ENCODE results near the gene DNAJB5.
A peak's percentile ranks its signal among the peaks of the same experiment; 100 is the strongest.

The DNAJB5 gene

GRCh38 chr9:34957492-34958410 lies 31.8 kb upstream of the DNAJB5 start, which contains the start of gene PHF24:
PHF24 (plus strand) TSS chr9:34958285; CDS start chr9:34971299, 13,014 bp downstream.
- H3K27ac ChIP-seq: no peak within 1 kb of the TSS
- no peaks in the 10 kb centered on the region for H3K9me3 ChIP-seq (ENCODE audit: severe bottlenecking)
- TF ChIP-seq CTCF (IDR thresholded peaks at IDR 0.05; ENCODE audit: low read depth, low read length): no peak
- H3K4me3 ChIP-seq (ENCODE audit: low read depth, low read length): peak within 1 kb of the TSS; percentile 49
- no peaks in the 10 kb centered on the region for H3K36me3 ChIP-seq
- DNase-seq: peak; percentile 38
- peaks cover 3% of the 10 kb centered on the region for H3K27me3 ChIP-seq (ENCODE audit: insufficient read depth, low read depth, severe bottlenecking)

DNA sequence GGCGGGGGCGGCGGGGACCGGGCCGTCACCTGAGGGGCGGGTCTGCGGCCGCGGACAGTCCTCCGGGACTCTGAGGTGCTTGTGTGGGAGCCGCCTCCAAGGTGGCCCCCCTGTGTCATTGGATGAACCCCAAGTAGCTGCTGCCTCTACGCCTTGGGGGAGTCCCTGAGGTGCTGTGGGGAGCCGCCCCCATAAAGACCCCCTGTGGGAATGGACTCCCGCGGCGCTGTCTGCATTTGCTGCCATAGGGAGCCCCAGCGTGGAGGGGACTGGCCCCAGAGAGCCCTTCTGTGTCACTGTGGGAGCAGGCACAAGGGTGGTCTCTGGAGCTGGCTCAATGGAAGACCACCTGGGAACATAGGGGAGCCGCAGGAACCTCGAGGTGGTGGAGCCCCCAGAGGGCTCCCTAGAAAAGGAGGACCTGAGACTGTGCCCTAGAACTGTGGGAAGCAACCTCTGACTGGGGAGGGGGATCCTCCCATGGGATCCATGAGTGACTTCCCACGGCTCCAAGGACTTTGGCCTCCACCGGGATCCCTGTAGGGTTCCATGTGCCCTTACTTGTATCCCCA lies 31.0 kb upstream of the DNAJB5 start:
- no peak for DNase-seq
- Histone ChIP-seq H3K27me3 (ENCODE audit: insufficient read depth, low read depth, severe bottlenecking) (peaks cover 3% of the 10 kb centered on the region), H3K36me3 (no peaks in the 10 kb centered on the region), H3K27ac (no peak overlapping the region), H3K9me3 (ENCODE audit: severe bottlenecking) (no peaks in the 10 kb centered on the region), H3K4me3 (ENCODE audit: low read depth, low read length) (peak overlapping the region; percentile 42)
- TF ChIP-seq CTCF (IDR thresholded peaks at IDR 0.05; ENCODE audit: low read depth, low read length): no peak

DNA sequence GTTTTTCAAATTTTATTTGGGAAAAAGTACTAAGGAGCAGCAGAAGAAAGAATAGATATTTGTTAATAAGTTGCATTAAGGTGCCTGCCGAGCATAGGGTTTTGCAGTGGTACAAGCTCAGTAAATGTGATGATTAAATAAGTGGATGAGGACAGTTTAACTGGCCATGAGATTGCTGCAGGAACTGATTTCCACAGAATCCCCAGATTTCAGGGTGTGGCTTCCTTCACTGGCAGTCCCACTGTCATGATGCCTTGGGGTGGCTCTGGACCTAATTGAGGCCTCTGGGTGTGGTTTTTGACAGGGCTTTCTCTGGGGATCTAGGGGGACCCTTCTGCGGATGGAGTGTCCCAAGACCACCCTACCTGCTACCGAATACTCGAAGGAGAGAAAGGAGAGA lies 30.1 kb upstream of the DNAJB5 start:
- no peak overlapping the region for H3K27ac ChIP-seq
- no peak for DNase-seq
- H3K4me3 ChIP-seq (ENCODE audit: low read depth, low read length): no peak overlapping the region
- H3K9me3 ChIP-seq (ENCODE audit: severe bottlenecking): no peaks in the 10 kb centered on the region
- H3K27me3 ChIP-seq (ENCODE audit: insufficient read depth, low read depth, severe bottlenecking): peaks cover 3% of the 10 kb centered on the region
- TF ChIP-seq CTCF (IDR thresholded peaks at IDR 0.05; ENCODE audit: low read depth, low read length): no peak
- H3K36me3 ChIP-seq: no peaks in the 10 kb centered on the region

- no peak for DNase-seq
- H3K27ac ChIP-seq: no peak overlapping the region
- no peak overlapping the region for H3K4me3 ChIP-seq (ENCODE audit: low read depth, low read length)
- no peak for TF ChIP-seq CTCF (IDR thresholded peaks at IDR 0.05; ENCODE audit: low read depth, low read length)
- H3K9me3 ChIP-seq (ENCODE audit: severe bottlenecking): no peaks in the 10 kb centered on the region
- peaks cover 3% of the 10 kb centered on the region for H3K27me3 ChIP-seq (ENCODE audit: insufficient read depth, low read depth, severe bottlenecking)
- H3K36me3 ChIP-seq: no peaks in the 10 kb centered on the region
Measured at GRCh38 chr9:34961574-34962490, 27.7 kb upstream of the DNAJB5 start.

DNA sequence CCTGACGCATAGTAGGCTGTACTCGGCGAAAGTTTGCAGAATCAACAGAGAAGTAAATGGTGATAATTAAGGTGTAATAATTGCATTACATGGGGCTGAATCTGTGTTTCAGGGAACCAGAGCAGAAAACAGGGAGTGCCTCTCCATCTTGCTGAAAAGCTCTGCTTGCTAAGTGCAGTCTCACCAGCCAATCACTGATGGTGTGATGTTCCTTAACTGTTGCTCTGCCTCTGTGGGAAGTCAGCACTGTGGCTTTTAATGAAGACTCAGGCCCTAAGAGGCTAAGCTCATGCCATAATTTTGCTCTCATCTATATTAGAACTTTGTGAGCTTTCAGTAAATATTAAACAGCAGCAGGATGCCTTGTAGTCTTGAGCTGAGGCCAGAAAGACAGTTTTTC lies 27.0 kb upstream of the DNAJB5 start:
- Histone ChIP-seq H3K27ac (no peak overlapping the region), H3K9me3 (ENCODE audit: severe bottlenecking) (no peaks in the 10 kb centered on the region), H3K27me3 (ENCODE audit: insufficient read depth, low read depth, severe bottlenecking) (peaks cover 3% of the 10 kb centered on the region), H3K4me3 (ENCODE audit: low read depth, low read length) (no peak overlapping the region), H3K36me3 (no peaks in the 10 kb centered on the region)
- DNase-seq: no peak
- TF ChIP-seq CTCF (IDR thresholded peaks at IDR 0.05; ENCODE audit: low read depth, low read length): no peak

All from WERI-Rb-1 (cell line).